HG03521 (cell line): ENCODE data around the gene CAMK2D.
"Not testable (repeated sequence)": the region's sequence is repeated elsewhere in the genome, so short reads cannot be mapped to it uniquely, and the experiment has no call there.

Experiments
- ATAC-seq: cut with Tn5 transposase; IDR thresholded peaks from one replicate; pipeline ENCODE4 v1.9.1; 2021; ENCODE audit warnings: mild to moderate bottlenecking, moderate library complexity; ENCODE audit not compliant: unreplicated experiment

CAMK2D gene

GRCh38 chr4:113761620-113762185, at the start of gene CAMK2D:
Gene CAMK2D, minus strand, starts transcription at chr4:113761738. Its CDS starts 670 bp downstream, at chr4:113761068.
- ATAC-seq: peak; percentile 33

- no peak for ATAC-seq
Measured at GRCh38 chr4:113810906-113811305, 49.4 kb upstream of the CAMK2D start.

GRCh38 chr4:113809311-113809710, 47.8 kb upstream of the CAMK2D start:
- ATAC-seq: no peak

GRCh38 chr4:113806850-113807249, 45.3 kb upstream of the CAMK2D start:
- ATAC-seq: no peak

GRCh38 chr4:113801882-113802281, 40.3 kb upstream of the CAMK2D start:
- no peak for ATAC-seq

GRCh38 chr4:113796381-113796780, 34.8 kb upstream of the CAMK2D start:
- not testable (repeated sequence) for ATAC-seq

GRCh38 chr4:113790478-113790877, 28.9 kb upstream of the CAMK2D start:
- no peak for ATAC-seq

GRCh38 chr4:113788888-113789287, 27.4 kb upstream of the CAMK2D start:
- no peak for ATAC-seq

- no peak for ATAC-seq
Measured at GRCh38 chr4:113785781-113786180, 24.2 kb upstream of the CAMK2D start.

GRCh38 chr4:113784497-113785250, 23.1 kb upstream of the CAMK2D start:
- ATAC-seq: no peak

- no peak for ATAC-seq
Measured at GRCh38 chr4:113783701-113784100, 22.2 kb upstream of the CAMK2D start.

GRCh38 chr4:113783289-113783688, 21.8 kb upstream of the CAMK2D start:
- ATAC-seq: no peak

GRCh38 chr4:113781439-113782040, 20.0 kb upstream of the CAMK2D start:
- no peak for ATAC-seq

GRCh38 chr4:113776679-113777078, 15.1 kb upstream of the CAMK2D start:
- no peak for ATAC-seq

GRCh38 chr4:113776016-113776415, 14.5 kb upstream of the CAMK2D start:
- ATAC-seq: no peak

GRCh38 chr4:113773756-113774155, 12.2 kb upstream of the CAMK2D start:
- no peak for ATAC-seq

GRCh38 chr4:113773014-113773413, 11.5 kb upstream of the CAMK2D start:
- no peak for ATAC-seq

- no peak for ATAC-seq
Measured at GRCh38 chr4:113772319-113772718, 10.8 kb upstream of the CAMK2D start.

GRCh38 chr4:113769744-113770143, 8.2 kb upstream of the CAMK2D start:
- ATAC-seq: no peak

GRCh38 chr4:113768952-113769351, 7.4 kb upstream of the CAMK2D start:
- no peak for ATAC-seq

GRCh38 chr4:113766882-113767281, 5.3 kb upstream of the CAMK2D start:
- ATAC-seq: no peak

- no peak for ATAC-seq
Measured at GRCh38 chr4:113764720-113765264, 3.3 kb upstream of the CAMK2D start.
